WI38 (cell line): ENCODE data around the gene VAX1.

Source experiments
- H3K4me3 ChIP-seq: 2 replicates; pipeline ENCODE4 v1.5.1; 2011; ENCODE audit warnings: low read depth, mild to moderate bottlenecking, control low read depth, low read length
- TF ChIP-seq, protein P1 (sequence below): IDR thresholded peaks from 2 replicates; pipeline ENCODE4 v1.5.1; 2012; ENCODE audit warnings: low read depth, mild to moderate bottlenecking, control low read depth, low read length

VAX1 gene

DNA sequence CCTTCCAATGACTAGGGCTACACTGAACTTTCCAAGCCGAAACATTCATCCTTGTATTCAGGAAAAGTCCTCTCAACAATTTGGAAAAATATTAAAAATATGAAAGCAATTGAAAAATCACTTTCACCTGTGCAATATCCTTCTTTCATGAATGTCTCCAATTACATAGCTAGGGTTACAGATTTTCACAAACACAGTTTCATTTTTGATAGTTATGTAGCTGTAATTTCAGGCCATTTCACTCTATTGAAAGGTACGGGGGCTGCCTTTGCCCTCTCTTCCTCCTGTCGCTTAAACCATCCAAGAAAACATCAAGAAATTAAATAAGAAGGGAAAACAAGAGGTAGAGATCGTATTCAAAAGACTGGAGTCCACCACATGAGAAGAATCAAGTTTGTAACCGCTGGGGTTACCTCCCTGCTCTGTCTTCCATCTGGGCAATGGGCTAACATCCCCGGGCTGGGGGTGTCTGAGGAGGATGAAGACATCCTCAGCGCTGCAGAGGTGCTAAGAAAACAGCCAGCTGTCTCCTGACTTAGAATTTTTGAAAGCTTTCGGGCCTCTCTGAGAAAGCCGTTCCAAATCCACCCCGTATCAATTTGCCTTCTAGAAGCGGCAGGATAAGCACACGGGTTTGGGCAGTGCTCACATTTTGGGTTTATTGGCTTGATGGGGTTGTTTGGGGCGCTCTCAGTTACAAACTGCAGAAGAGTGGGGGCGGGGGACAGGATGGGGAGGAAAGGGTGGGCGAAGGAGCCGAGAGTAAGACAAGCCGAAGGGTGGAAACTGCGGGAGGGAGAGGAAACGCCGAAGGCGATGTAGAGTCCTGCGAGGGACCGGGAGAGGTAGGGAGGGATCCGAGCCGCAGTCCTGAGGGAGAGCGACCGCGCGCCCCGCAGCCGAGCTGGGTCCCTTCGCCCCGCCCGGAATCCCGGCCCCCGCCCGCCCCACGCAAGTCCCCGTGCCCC, 24.3 kb upstream of the VAX1 start:
- TF ChIP-seq, protein P1, sequence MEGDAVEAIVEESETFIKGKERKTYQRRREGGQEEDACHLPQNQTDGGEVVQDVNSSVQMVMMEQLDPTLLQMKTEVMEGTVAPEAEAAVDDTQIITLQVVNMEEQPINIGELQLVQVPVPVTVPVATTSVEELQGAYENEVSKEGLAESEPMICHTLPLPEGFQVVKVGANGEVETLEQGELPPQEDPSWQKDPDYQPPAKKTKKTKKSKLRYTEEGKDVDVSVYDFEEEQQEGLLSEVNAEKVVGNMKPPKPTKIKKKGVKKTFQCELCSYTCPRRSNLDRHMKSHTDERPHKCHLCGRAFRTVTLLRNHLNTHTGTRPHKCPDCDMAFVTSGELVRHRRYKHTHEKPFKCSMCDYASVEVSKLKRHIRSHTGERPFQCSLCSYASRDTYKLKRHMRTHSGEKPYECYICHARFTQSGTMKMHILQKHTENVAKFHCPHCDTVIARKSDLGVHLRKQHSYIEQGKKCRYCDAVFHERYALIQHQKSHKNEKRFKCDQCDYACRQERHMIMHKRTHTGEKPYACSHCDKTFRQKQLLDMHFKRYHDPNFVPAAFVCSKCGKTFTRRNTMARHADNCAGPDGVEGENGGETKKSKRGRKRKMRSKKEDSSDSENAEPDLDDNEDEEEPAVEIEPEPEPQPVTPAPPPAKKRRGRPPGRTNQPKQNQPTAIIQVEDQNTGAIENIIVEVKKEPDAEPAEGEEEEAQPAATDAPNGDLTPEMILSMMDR = no peak
- no peak overlapping the region for H3K4me3 ChIP-seq

- H3K4me3 ChIP-seq = no peak overlapping the region
- TF ChIP-seq, protein P1 = no peak
Observed at GRCh38 chr10:117161386-117162033, 23.4 kb upstream of the VAX1 start.

GRCh38 chr10:117160567-117160966, 22.5 kb upstream of the VAX1 start:
- TF ChIP-seq, protein P1 = no peak
- no peak overlapping the region for H3K4me3 ChIP-seq

DNA sequence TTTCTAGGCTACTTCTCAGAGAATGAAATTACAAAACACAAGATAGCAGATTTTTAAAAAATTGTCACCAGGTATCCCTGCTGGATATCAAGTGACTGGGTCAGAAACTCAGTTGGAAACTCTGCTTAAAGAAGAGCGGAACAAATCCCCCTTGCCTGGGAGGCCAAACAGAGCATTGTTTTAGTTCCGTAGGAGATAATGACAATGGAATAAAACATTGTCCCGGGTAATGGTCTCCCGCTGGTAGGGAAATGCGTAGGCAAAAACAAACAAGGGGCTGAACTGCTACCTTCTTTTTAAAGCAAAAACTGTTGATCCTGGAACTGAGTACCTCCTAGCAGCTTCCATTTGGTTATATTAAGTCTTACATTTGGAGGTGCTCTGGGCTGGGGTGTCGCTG, 21.3 kb upstream of the VAX1 start:
- TF ChIP-seq, protein P1 = no peak
- no peak overlapping the region for H3K4me3 ChIP-seq

GRCh38 chr10:117158297-117158696, 20.2 kb upstream of the VAX1 start:
- H3K4me3 ChIP-seq = no peak overlapping the region
- TF ChIP-seq, protein P1 = no peak

DNA sequence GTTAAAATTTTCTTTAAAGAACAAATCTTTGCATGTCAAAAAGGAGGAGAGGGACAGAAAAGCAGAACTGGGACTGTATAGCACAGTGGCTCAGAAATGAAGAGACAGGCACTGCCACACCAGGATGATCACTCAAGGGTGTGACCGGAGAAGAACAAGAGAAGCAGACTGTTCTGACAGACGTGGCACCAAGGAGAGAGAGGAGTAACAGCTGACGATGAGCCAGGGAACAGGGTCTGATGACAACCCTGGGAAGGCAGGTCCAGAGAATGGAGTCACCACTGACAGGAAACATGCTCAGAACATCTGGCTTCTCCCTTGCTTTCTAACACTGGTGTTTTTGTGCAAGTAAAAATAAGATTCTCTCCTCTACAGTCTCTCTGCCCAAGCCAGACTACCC, 14.6 kb upstream of the VAX1 start:
- no peak overlapping the region for H3K4me3 ChIP-seq
- TF ChIP-seq, protein P1 = no peak

- TF ChIP-seq, protein P1 = no peak
- no peak overlapping the region for H3K4me3 ChIP-seq
Observed at GRCh38 chr10:117148284-117148683, 10.2 kb upstream of the VAX1 start.
